GM19438 (cell line): ENCODE results near the gene STAT6.

Source experiments
- ATAC-seq: cut with Tn5 transposase; IDR thresholded peaks from one replicate; pipeline ENCODE4 v1.9.1; 2021; ENCODE audit warnings: low read depth; ENCODE audit not compliant: unreplicated experiment

STAT6 gene

DNA sequence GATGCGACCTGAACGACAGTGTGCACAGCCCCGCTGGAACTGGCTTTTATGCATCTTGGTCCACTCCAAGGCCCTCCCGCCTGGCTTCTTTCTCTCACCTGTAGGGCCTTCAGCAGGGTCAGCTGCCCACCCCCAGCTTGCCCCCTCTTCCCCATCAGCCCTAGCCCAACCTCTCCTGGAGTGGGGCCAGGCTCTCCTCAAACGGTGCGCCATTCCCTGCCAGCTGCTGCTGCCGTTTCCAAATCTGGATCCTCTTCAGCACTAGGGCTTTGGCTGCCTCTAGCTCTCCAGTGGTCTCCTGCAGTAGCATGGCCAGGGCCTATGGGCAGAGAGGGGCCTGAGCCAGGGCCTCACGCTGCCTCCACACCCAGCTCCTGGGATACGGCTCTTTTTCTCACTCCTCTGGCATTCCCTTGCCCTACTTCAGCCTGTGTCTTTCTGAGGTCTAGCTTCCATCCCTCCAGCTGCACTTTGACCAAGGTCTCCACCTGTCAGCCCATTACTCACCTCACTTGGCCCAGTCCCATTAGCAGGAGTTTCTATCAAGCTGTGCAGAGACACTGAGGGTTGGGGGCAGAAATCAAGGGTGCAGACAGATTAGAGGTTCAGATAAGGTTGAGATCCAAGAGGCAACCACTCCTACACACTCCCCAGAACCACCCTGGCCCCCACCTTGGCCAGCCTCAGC, 5.0 kb downstream of the STAT6 start:
- ATAC-seq = no peak

- no peak for ATAC-seq
These were observed 6.0 kb downstream of the STAT6 start for GRCh38 chr12:57105011-57105753.

DNA sequence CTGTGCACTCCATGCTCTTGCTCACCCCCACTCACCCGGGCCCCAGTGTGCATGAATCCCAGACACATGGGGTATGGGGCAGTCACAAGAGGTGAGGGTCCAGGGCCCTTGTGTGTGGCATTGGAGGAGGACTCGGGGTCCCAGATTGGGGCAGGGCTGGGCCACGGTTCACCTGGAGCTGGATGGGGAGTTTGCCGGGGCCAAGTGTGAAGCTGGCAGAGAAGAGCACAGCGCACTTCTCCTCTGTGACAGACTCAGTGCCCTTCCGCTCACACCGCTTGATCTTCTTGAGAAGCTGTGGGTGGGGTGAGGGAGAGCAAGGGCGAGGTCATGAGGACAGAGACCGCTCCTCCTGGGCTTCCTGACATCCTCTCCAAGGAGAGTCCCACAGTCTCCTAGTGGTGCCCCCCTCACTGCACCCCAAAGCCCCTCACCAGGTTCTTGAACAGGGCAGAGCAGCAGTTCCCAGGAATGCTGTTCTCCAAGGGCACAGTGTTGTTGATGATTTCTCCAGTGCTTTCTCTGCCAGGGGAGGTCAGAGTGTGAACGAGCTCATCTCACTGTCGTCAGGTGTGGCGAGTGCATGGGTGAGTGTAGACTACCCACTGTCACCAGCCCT, 6.8 kb downstream of the STAT6 start:
- no peak for ATAC-seq

GRCh38 chr12:57103856-57104255, 7.3 kb downstream of the STAT6 start:
- ATAC-seq = no peak

DNA sequence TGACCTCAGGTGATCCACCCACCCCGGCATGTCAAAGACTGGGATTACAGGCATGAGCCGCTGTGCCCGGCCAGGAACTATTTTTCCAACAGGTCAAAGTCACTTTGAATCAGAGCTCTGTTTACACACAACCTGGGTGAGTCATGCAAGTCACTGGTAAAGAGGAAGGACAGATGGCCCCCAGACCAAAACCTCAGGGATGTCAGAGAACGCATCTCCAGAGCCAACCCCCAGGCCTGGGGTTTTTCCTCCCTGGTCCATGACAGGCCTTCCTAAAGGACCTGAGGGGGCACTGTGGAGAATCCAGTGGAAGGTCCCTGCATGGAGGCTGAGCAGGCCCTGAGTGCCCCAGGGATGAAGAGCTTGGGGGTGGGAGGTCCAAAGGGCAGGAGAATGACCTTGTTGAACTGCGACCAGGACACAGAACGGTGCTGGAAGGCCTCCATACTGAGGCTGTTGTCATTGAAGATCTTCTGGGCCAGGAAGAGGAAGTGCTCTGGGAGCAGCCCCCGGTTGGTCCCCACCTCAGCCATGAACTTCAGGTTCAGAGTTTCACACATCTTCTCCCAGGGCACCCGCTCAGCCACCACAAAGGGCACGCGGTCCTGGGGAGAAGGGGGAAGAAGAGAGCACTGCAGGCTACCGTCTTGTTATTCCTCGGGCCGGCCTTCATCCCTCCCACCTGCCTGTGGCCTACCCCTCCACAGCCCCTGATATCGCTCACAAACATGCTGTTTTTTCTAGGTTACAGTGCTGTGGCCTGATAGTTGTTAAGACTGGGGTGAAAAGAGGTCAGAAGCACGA, 9.1 kb downstream of the STAT6 start:
- no peak for ATAC-seq

DNA sequence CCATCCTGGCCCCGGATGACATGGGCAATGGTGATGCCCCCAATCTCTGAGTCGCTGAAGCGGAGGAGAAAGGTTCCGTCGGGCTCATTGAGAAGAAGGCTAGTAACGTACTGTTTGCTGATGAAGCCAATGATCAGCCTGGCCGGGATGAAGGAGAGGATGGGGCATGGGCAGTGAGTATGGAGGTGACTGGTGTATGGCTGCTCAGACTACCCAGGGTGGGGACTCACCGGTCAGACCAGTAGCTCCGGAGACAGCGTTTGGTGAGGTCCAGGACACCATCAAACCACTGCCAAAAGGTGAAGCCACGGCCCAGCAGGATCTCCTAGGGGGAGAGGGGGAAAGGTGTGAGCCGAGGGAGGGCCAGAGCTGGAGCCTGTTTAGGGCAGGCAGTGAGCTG, 11.4 kb downstream of the STAT6 start:
- no peak for ATAC-seq

DNA sequence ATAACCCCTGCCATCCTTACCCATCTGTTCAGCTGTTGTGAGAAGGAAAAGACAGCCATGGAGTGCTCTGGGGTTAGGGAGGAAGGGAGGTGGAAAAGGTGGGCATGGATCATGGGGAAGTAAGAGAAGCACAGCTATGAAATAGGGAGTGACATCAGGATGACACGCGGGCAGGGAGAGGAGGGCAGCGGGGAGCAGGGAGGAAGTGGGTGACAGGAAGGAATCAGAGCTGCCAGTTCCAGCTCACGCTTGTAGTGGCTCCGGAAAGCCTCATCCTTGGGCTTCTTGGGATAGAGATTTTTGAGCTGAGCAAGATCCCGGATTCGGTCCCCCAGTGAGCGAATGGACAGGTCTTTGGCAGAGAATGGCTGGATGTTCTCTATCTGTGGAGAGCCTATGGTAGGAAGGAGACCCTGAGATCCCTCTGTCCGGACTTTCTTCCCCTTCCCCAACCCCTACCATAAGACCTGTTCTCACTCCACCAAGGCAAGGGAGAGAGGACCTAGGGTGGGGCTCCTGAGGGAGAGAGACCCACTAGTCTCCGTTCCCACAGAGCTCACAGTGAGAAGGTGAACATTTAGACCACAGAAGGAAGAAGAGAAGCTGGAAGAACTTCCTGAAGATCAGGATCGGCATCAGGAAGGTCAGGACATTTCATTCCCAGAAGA, 12.0 kb downstream of the STAT6 start:
- ATAC-seq = no peak

DNA sequence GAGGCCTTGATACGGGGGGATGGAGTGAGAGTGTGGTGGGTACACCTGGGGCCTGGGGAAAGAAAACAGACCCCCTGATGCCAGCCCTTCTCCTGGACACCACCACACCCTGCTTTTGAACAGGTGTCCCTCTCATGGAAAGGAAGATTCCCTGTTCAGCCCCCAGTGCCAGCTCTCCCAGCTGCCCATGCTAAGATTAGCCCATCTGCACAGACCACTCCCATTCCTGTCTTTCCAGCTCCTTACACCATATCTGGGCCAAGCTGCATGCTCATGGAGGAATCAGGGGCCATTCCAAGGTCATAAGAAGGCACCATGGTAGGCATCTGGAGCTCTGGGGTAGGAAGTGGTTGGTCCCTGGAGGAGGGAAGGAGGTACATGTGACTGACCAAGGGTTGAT, 12.6 kb downstream of the STAT6 start:
- ATAC-seq = no peak

DNA sequence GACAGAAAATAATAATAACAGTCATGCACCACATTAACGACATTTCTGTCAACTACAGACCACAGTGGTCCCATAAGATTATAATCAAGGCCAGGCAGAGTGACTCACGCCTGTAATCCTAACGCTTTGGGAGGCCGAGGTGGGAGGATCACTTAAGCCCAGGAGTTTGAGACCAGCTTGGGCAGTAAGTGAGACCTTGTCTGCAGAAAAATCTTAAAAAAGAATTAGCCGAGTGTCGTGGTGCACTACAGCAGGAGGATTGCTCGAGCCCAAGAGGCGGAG, 13.7 kb downstream of the STAT6 start:
- no peak for ATAC-seq

DNA sequence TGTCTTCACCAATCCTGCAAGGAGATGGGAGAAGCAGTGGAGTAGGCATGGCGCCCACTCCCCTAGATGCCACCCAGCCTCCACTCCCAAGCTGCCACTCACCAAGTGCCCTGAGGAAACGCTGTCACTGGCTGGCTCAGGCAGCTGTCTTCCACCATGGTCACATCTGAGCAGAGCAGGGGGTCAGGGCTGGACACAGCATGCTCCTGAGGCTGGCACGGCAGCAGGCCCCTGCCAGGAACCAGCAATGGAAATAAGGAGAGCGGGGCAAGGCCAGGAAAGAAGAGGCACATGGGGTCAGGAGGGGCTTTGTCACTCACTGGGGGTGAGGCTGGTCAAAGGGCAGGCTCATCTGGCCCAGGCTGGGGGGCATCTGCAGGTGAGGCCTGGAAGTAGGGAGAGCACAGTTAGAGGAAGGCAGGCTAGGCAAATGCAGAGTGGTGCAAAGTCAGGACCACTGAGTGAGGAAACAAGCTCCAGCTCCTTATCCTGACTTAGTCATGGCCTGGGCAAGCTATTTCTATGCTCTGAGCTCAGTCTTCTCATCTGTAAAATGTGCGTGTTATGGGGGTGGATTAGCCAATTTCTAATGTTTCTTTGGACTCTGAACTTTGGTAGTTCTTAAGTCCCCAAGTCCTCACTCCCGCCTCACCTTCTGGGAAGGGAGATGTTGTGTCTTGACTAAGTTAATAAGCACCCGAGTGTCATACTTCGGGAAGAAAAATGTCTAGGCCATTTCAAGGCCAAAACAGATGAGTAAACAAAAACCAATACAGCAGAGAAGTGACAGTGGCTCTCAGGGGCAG, 14.2 kb downstream of the STAT6 start:
- no peak for ATAC-seq

GRCh38 chr12:57096099-57096572, 15.0 kb downstream of the STAT6 start:
- ATAC-seq = no peak

GRCh38 chr12:57095440-57095839, 15.7 kb downstream of the STAT6 start:
- no peak for ATAC-seq

DNA sequence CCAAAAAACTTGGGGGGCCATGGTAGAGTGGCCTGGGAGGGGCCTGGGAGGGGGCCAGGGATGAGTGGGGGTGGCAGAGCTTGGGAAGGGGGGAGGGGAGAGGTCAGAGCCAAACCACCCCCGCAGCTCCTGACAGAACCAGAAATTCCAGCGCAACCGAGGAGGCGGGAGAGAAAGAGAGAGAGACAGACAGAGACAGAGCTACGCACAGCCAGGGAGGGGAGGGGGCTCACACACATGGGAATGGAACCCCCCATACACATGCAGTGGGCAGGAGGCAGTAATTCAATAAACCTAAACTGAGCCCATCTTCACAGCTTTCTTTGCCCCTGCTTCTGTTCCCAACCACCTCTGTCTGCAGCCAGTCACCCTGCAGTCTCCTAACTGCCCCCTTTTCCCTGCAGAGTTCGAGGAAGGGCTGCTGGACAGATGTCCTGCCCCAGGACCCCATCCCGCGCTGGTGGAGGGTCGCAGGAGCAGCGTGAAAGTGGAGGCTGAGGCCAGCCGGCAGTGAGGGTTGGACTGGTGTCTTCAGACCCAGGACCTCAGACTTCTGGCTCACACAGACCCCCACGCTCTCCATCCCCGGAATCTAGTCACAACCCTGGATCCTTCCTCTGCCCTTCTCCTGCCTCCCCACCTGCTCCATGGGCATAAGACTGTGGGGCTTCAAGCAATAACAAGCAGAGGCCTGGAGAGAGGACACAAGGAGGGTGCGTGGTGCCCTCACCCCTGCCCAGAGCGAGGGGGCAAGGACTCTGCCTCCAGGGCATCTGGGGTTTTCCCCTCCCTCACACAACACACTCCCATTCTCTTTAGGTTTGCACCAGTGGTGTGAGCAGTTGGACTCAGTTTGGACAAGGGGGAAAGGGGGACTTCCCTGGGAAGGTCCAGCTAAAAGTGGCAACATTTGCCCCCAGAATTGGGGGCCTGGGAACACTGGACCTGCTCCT, 16.7 kb downstream of the STAT6 start:
- ATAC-seq = no peak

DNA sequence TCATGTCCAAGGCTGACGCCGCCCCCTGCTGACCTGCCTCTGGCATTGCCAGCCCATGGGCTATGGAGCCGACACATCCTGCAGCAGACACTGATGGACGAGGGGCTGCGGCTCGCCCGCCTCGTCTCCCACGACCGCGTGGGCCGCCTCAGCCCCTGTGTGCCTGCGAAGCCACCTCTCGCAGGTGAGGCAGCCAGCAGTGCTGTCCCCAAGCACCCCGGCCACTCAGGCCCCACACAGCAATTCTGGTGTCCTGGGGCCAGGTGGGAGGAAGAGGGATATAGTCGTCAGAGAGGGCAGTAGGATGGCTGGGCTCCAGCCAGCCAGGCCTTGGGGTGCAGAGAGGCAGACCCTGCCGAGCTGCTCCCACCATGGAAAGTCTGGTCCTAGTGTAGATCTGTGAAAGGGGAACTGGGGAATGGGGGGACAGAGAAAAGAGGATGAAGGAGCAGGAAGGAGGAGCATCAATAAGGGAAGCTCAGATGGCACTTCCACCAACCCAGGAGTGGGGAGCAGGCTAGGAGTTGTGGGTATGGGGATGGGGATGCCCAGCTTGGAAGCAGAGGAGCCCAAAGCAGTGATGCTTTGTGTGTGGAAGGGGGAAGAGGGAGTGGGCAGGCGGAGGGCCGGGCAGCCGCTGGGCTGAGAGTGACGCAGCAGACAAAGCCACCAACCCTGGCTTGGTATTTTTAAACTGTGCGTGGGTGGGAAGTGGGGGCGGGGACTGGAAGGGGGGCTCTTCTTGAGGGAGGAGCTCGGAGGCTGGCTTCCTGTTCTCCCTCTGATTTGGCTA, 17.6 kb downstream of the STAT6 start:
- ATAC-seq = no peak

GRCh38 chr12:57092876-57093414, 18.2 kb downstream of the STAT6 start:
- no peak for ATAC-seq

GRCh38 chr12:57092529-57092862, 18.7 kb downstream of the STAT6 start:
- no peak for ATAC-seq

- no peak for ATAC-seq
These were observed 19.3 kb downstream of the STAT6 start for GRCh38 chr12:57091638-57092528.
